Erythroblast (primary cell): ENCODE measurements around the gene AATF.

Experiments used
- GATA1 ChIP-seq: IDR thresholded peaks from 2 replicates; pipeline ENCODE4 v1.6.1; 2011; ENCODE audit warnings: low read depth, mild to moderate bottlenecking, control low read depth, low read length, moderate library complexity
- POLR2A ChIP-seq: IDR thresholded peaks from 2 replicates; pipeline ENCODE4 v1.6.1; 2011; ENCODE audit warnings: mild to moderate bottlenecking, low read length

GRCh38 chr17:36922175-36922574 is 26.6 kb upstream of the AATF start:
- TF ChIP-seq POLR2A (no peak), GATA1 (no peak)
